SK-N-SH (cell line): ENCODE measurements around the gene BRWD1.

Source experiments
- CHD2 ChIP-seq: fragments of 150-350 bp; IDR thresholded peaks from 2 replicates; pipeline ENCODE4 v1.6.1; 2018; ENCODE audit warnings: low read length; ENCODE audit not compliant: partially characterized antibody
- CTCF ChIP-seq: fragments of 200-600 bp; sonication (generic); IDR thresholded peaks from 2 replicates; pipeline ENCODE4 v1.6.1; 2017; ENCODE audit warnings: antibody characterized with exemption, mild to moderate bottlenecking, moderate library complexity
- EP300 ChIP-seq, 2 experiments: IDR thresholded peaks; 2 replicates each; pipeline versions ENCODE4 v1.4.0 to v1.6.1; 2012; ENCODE audit warnings: borderline replicate concordance in 1 of 2, low read depth in 1 of 2, low read length in 1 of 2
- EZH2phosphoT487 ChIP-seq: fragments of 200-600 bp; sonication (generic); IDR thresholded peaks from 2 replicates; pipeline ENCODE4 v1.6.1; 2017; ENCODE audit warnings: low read depth, mixed run types, mild to moderate bottlenecking, antibody characterized with exemption, moderate library complexity, borderline replicate concordance
- MXI1 ChIP-seq: IDR thresholded peaks from 2 replicates; pipeline ENCODE4 v1.6.1; 2012; ENCODE audit warnings: mild to moderate bottlenecking, low read depth, low read length, improper control_type of control experiment
- NRF1 ChIP-seq: IDR thresholded peaks from 2 replicates; pipeline ENCODE4 v1.6.1; 2012; ENCODE audit warnings: low read depth, mild to moderate bottlenecking, low read length
- PBX3 ChIP-seq: IDR thresholded peaks from 2 replicates; pipeline ENCODE4; 2012
- POLR2AphosphoS5 ChIP-seq: IDR thresholded peaks from 2 replicates; pipeline ENCODE4 v1.6.1; 2012; ENCODE audit warnings: low read depth, low read length
- RAD21 ChIP-seq: IDR thresholded peaks from 2 replicates; pipeline ENCODE4 v1.6.1; 2012; ENCODE audit warnings: mild to moderate bottlenecking, low read length
- REST ChIP-seq: IDR thresholded peaks from 2 replicates; pipeline ENCODE4 v1.6.1; 2012; ENCODE audit warnings: mild to moderate bottlenecking, low read depth, low read length, moderate library complexity
- RXRA ChIP-seq: IDR thresholded peaks from 2 replicates; pipeline ENCODE4 v1.4.0; 2012; ENCODE audit warnings: low read depth, mild to moderate bottlenecking, borderline replicate concordance
- TAF1 ChIP-seq: IDR thresholded peaks from 2 replicates; pipeline ENCODE4 v1.6.1; 2012; ENCODE audit warnings: low read depth, mild to moderate bottlenecking, low read length, moderate library complexity, borderline replicate concordance
- TF ChIP-seq, protein P1 (sequence below): IDR thresholded peaks from 2 replicates; pipeline ENCODE4 v1.4.0; 2012; ENCODE audit warnings: low read depth

DNA sequence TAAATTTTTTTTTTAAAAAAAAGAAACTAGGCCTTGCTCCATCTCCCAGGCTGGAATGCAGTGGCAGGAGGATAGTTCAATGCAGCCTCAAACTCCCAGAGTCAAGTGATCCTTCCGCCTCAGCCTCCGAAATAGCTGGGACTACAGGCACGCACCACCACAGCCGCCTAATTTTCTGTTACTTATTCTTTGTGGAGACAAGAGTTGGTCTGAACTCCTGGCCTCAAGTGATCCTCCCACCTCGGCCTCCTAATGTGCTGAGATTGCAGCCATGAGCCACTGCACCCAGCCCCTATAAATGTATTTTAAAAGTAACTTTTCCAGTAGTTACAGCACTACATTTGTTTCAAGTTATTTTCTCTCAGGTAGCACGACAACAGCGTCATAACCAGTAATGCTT is 2.3 kb downstream of the BRWD1 start:
- TF ChIP-seq CTCF, result no peak
- TF ChIP-seq, protein P1, sequence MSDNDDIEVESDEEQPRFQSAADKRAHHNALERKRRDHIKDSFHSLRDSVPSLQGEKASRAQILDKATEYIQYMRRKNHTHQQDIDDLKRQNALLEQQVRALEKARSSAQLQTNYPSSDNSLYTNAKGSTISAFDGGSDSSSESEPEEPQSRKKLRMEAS, result no peak
- TF ChIP-seq TAF1, result no peak
- no peak for TF ChIP-seq REST
- TF ChIP-seq RAD21, result no peak
- no peak for TF ChIP-seq POLR2AphosphoS5
- no peak for TF ChIP-seq RXRA
- TF ChIP-seq EZH2phosphoT487, result no peak
- TF ChIP-seq PBX3, result no peak
- TF ChIP-seq NRF1, result no peak
- TF ChIP-seq MXI1, result no peak
- TF ChIP-seq CHD2, result no peak
- no peak for TF ChIP-seq EP300 (IDR thresholded peaks at IDR 0.05; ENCODE audit: borderline replicate concordance in 1 of 2, low read depth in 1 of 2, low read length in 1 of 2)
